ENCODE results near the gene CSF2RB.

- TF ChIP-seq SMC3 (IDR thresholded peaks at IDR 0.05), result no peak
- TF ChIP-seq MAX (IDR thresholded peaks at IDR 0.05), result no peak
- TF ChIP-seq RARB (CRISPR knock-in tag; IDR thresholded peaks at IDR 0.05), result no peak
- TF ChIP-seq CTCF (IDR thresholded peaks at IDR 0.05), result no peak
- TF ChIP-seq USF2 (IDR thresholded peaks at IDR 0.05), result no peak
- TF ChIP-seq GATA3 (IDR thresholded peaks at IDR 0.05; ENCODE audit: borderline replicate concordance), result no peak
- TF ChIP-seq PHF8 (IDR thresholded peaks at IDR 0.05; ENCODE audit: borderline replicate concordance, low read depth), result no peak
- TF ChIP-seq MAZ (IDR thresholded peaks at IDR 0.05; ENCODE audit: borderline replicate concordance, low read depth, low read length), result no peak
These were observed 20.4 kb downstream of the CSF2RB start for GRCh38 chr22:36933629-36934417.
